Panc1 (cell line): ENCODE measurements around the gene KBTBD3.

Experiments used
- CTCF ChIP-seq: fragments of 450-650 bp; IDR thresholded peaks from 2 replicates; pipeline ENCODE4 v1.5.1; 2017; ENCODE audit warnings: mild to moderate bottlenecking
- POLR2AphosphoS5 ChIP-seq: IDR thresholded peaks from 2 replicates; pipeline ENCODE4 v1.6.1; 2012; ENCODE audit warnings: mild to moderate bottlenecking, low read depth, low read length, moderate library complexity
- REST ChIP-seq, 2 experiments: IDR thresholded peaks; 2 replicates each; pipeline ENCODE4 v1.6.1; 2011 to 2012; ENCODE audit warnings: low read depth in 2 of 2, control low read depth in 1 of 2, low read length in 1 of 2, mild to moderate bottlenecking in 1 of 2, moderate library complexity in 1 of 2; ENCODE audit not compliant: insufficient read depth in 1 of 2
- SIN3A ChIP-seq: IDR thresholded peaks from 2 replicates; pipeline ENCODE4 v1.6.1; 2012; ENCODE audit warnings: low read depth, mild to moderate bottlenecking, low read length, moderate library complexity, borderline replicate concordance; ENCODE audit not compliant: insufficient read depth
- TCF7L2 ChIP-seq: IDR thresholded peaks from 2 replicates; pipeline ENCODE4 v1.6.1; 2011; ENCODE audit warnings: mild to moderate bottlenecking, low read depth, low read length, inconsistent platforms

GRCh38 chr11:106051103-106051502, 26.0 kb downstream of the KBTBD3 start:
- no peak for TF ChIP-seq CTCF
- TF ChIP-seq REST (IDR thresholded peaks at IDR 0.05; ENCODE audit: insufficient read depth in 1 of 2, low read depth in 2 of 2, low read length in 1 of 2): no peak
- TF ChIP-seq POLR2AphosphoS5: no peak
- TF ChIP-seq SIN3A: no peak
- no peak for TF ChIP-seq TCF7L2
